ENCODE results near the gene BMAL2.

Gene BMAL2

GRCh38 chr12:27361372-27361771 lies 28.7 kb downstream of the BMAL2 start:
- DNase-seq = no peak

GRCh38 chr12:27366621-27367020 lies 34.0 kb downstream of the BMAL2 start:
- no peak for DNase-seq

GRCh38 chr12:27367078-27367477 lies 34.4 kb downstream of the BMAL2 start:
- DNase-seq = no peak

GRCh38 chr12:27382171-27382795 lies 49.6 kb downstream of the BMAL2 start:
- DNase-seq = no peak

All from SIG-M5 (cell line).